OCI-M2 (cell line): ENCODE results near the gene PLAAT5.
A peak's percentile ranks its signal among the peaks of the same experiment; 100 is the strongest.

Experiments used
- DNase-seq: peaks from one replicate; lab custom pipeline; 2025; ENCODE audit not compliant: unreplicated experiment; lab: John Stamatoyannopoulos, UW

The PLAAT5 gene

DNA sequence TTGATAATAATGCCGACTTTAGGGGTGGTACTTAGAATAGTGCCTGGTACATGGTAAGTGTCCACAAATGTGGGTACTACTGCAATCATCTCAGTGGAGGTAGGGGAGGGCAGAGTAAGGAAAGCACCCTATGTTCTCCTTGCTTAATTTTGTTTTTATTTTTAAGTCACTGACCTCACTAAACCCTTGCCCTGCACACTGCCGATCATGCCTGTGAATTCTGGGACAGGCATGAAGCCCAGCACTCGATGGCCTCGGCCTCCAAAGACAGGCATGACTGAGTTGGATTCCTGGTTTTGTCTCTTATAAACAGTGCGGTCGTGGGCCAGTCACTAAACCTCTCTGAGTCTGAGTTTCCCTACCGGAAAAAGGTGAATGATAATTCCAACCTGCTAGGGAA lies 21.8 kb upstream of the PLAAT5 start:
- no peak for DNase-seq

DNA sequence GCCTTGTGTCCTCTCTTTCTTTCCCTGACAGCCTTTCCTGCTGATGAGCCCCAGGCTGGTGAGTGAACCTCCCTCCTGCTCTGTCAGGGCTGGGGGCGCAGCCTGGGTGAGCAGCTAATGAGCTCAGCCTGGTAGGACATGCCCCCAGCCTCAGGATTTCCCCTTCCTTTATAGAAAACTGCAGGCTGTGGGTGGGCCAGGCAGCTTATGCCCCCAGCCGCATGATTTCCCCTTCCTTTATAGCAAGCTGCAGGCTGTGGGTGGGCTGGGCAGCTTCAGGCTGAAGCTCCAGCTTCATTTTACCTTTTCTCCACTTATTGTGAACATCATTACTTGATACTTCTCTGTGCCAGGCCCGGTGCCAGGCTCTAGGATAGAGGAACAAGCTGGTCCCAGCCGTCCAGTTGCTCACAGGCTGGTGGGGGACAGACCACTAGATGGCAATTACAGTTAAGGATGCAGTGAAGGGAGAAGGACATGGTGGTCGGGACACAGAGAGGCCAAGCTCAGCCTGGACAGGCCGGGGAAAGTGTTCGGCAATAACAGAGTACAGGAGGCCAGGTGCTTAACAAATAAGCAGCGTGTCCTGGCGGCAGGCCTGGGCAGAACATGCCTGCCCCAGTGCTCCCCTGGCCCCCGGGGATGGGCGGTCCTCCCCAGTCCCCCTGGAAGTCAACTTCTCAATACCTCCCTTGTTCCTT lies 20.2 kb upstream of the PLAAT5 start:
- no peak for DNase-seq

DNA sequence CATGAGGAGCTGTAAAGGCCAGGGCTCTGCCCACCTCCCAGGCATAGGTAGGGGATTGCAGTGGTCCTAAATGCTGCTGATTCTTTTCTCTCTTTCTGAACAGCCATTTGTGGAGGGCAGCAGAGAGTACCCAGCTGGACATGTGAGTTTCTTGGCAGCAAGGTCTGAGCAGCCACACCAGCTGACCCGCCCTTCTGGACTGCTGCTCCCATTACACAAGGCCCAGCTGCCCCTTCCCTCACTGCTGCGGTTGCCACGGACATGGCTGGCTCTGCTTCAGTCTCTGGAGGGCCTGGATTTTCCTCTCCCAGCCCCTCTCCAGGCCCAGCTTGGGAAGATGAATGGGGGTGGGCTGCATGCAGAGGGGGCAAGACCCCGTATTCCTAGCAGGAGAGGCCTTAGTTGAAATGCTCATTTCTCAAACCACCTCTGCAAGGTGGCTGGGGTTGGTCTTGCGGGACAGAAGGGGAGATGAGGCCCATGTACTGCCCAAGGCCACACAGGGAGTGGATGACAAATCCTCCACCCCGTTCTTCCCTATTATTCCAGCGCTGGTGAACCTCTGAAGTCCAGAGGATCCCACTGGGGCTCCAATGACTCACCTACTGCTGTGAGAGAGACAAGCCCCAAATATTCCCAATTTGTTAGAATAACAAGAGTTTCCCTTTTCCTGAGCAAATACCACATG lies 19.5 kb upstream of the PLAAT5 start:
- no peak for DNase-seq

DNA sequence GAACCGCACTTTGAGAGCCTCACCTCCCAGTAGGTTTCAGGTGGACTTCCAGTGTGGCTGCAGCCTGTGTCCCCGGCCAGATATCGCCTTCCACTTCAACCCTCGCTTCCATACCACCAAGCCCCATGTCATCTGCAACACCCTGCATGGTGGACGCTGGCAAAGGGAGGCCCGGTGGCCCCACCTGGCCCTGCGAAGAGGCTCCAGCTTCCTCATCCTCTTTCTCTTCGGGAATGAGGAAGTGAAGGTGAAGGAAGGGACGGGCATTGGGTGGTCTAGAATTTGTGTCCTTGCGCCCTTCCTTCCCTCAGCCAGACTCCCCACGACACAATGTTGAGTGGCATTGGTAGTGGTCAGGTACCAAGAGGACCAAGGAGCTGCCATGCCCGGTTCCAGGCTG lies 17.8 kb upstream of the PLAAT5 start:
- no peak for DNase-seq

DNA sequence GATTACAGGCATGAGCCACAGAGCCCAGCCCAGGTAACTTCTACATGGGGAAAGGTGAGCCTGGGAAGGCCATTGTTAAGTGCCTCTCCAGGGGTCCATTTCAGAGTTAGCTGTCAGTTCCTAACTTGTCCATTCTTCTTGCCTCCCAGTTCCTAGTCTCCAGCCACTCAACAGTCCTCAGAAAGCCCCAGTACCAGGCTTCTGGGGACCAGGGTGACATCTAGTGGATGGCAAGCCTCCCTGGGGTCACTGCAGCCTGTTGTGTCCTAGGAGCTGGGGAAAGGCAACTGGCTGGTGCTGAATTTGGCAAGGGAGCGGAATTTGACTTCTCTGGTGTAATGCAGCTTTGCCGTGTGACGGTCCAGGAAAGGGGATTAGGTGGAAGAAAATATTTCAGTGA lies 17.0 kb upstream of the PLAAT5 start:
- no peak for DNase-seq

DNA sequence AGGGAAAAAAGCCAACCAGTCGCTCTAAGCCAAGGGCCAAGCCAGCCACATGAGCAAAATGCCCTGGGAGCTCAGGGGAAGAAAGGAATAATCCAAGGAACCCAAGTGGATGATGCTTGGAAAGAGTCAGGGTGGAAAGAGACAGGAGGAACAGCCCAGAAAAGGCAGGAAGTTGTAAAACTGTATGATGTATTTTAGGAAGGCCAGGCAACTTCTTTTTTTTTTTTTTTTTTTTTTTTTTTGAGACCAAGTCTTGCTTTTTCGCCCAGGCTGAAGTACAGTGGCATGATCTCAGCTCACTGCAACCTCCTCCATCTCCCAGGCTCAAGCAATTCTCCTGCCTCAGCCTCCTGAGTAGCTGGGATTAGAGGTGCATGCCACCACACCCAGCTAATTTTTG lies 16.5 kb upstream of the PLAAT5 start:
- DNase-seq = no peak

DNA sequence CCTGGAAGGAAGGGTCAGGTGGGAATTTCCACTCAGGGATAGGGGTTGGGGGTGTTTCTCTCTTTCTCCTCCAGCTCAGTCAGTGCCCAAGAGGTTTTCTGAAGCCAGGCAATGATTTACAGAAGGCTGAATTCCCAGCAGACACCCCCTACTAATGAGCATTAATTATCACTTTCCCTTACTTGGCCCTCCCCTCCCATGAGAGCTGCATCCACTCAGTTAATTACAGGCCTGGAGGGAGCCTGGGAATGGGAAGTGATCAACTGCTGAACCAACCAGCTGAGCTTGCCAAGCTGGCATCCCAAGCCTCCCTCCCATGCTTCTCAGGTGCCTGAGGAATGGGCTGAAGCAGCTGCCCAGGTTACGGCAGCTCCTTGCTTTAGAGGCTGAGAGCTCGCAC lies 15.9 kb upstream of the PLAAT5 start:
- DNase-seq = no peak

DNA sequence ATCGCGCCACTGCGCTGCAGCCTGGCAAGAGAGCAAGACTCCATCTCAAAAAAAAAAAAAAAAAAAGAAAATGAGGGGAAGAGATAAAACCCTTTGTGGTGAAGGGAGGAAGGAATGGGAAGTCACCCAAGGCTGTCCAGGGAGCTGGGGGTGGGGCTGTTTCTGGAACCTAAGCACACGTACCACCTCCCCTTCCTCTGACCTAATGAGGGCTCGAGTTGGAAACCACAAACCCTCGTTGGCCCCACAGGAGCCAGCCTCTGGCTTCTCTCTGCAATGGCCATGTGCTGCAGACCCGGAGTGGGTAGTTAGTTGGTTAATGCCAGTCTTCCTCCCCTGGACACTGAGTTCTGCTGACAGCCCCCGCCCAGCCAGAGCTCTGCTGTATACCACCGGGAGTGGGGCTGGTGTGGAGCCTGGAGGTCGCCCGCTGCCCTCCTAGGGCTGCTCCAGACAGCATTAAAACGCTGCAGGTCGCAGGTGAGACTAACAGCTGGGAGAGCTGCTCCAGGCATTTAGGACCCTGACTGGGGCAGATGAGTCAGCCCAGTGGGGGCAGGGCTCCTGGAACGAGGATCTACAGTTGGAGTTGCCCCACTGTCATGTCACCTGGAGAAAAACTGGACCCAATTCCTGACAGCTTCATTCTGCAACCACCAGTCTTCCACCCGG lies 15.0 kb upstream of the PLAAT5 start, which contains the start of gene LGALS12:
TSS of gene LGALS12 (plus strand) at position 228 of the 672 bp plus-strand sequence. CDS start at position 603, 375 bp downstream.
- peak; percentile 60 for DNase-seq

DNA sequence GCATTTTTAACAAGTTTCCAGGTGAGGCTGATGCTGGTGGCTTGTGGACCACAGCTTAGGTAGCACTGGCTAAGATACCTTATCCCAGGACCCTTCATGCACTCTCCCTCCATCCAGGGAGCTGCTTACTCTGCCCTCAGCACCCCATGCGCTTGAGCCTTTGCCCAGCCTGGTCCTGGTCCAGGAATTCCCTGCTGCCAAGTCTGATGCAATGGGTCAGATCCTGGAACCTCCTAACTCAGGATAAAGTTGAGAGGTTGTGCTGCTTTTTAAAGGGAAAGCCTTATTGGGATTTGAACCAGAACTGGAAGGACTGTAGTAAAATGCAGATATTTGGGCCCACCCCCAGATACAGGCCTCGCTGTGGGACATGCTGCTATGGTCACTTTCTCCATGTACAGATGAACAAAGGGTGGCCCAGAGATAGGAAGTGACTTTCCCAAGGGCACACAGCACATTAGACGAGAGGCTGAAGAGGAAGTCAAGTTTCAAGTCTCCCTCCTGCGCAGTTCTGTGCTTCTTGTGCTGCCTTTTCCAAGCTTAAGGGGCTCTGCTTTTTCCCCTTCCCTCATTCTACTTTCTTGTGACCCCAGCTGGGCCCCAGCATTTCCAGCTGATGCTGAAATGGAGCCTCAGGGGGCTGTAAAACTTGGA lies 14.1 kb upstream of the PLAAT5 start:
- DNase-seq = no peak

DNA sequence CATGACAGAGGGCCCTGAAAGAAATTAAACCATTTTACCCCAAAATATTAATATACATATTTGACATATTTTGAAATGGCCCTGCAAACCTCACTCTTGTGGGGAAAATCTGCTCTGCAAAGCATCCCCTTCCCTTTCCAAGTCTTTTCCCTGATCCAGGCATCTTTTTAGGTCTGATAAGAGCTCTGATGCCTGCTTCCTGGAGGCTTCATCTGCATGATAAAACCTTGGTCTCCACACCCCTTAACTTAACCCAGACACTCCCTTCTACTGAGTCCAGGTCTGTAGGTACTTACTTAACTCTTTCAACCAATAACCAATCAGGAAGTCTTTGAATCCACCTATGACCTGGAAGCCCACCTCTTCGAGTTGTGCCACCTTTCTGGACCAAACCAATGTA lies 13.1 kb upstream of the PLAAT5 start:
- DNase-seq = no peak

DNA sequence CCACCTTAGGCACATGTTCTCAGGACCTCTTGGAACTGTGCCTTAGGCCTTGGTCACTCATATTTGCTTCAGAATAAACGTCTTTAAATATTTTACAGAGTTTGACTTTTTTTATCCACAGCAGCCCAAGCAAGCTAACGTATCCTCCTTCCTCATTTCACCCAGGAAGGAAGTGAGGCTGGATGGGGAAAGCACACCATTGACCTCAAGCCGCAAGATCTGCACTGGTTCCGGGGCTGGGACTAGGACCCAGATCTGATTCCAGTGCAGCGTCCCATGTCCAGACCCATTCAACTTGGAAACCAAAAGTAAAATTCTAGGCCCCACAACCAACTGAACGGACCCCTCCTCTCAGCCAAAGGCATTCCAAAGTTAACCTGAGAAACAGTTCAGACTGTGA lies 12.5 kb upstream of the PLAAT5 start:
- DNase-seq = no peak

DNA sequence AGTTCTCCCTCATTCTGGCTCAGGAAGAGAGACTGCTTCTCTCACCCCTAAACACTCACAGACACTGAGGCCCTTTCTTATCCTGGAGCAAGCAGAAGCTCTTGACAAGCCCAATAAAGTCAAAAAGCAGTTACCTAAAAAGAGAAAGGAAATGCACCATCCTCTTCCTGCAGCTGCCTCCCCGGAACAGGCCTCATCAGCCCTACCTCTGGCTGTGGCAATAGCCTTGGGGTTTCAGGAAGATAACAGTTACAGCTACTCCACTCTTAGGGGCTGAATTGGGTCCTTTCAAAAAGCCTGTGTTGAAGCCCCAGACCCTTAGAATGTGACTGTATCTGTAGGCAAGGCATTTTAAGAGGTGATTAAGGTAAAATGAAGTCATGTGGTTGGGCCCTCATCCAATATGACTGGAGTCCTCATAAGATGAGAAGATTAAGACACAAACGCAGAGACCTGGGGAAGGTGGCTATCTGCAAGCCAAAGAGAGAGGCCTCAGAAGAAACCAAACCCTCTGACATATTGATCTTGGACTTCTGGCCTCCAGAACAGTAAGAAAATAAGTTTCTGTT lies 11.4 kb upstream of the PLAAT5 start:
- DNase-seq = no peak

DNA sequence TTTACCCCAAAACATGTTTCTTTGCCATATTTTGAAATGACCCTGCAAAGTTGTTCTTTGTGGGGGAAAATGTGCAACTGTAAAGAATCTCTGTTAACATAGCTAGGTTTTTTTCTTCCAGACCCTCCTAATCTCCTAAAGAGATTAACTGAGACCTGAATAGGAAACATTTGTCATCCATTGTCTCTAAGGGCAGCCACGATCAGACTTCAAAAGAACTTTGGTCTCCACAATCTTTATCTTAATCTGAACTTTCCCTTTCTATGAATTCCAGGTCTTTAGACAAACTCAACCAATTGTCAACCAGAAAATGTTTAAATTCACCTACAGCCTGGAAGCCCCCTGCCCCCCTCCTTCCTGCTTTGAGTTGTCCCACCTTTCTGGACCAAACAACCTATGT lies 10.3 kb upstream of the PLAAT5 start:
- no peak for DNase-seq

DNA sequence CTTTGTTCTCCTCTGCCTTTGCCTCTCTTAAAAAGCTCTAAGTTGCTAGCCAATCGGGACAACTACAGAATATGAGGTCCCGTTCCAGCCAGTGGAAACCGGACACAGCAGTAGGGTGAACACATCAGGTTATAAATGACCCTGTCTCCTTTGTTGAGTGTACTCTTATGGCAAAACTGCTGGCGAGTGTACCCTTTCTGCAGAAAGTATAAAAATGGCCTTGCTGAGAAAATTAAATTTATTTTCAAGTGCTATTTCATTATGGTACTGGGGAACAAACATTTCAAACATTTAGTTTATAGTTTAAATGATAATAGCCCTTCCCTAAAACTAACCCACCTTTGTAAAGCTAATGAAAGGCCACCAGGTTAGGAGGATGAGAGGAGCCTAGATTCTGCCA lies 8.9 kb upstream of the PLAAT5 start:
- no peak for DNase-seq

DNA sequence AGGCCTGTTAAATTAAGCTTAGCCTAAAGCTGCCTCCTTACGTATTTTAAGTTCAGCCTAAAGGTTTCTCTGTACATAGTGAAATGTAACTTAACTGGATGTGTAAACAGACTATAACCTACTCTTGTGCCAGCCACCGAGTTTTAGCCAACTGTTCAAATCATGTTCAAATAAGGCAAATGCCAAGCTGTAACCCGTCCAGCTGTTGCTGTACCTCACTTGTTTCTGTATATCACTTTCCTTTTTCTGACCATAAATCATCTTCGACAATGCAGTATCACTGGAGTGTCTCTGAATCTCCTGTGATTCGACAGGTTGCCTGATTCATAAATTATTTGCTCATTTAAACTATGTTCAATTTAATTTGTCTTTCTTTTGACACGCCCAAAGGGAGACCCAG lies 4.0 kb upstream of the PLAAT5 start:
- no peak for DNase-seq

DNA sequence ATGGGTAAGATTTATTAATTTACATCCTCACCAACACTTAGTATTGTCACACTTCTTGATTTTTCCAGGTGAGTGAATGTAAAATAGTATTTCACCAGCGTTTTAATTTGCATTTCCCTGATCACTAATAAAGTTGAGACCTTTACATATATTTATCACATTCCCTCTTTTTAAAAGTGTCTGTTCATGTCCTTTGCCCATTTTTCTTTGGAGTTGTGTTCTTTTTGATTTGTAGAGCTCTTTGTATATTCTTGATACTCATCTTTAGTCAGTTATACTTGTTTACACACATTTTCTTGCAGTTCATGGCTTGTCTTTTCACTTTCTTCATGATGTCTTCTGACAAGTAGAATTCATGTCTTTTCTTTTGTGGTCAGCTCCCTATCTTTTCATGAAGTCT lies 2.2 kb upstream of the PLAAT5 start:
- no peak for DNase-seq

DNA sequence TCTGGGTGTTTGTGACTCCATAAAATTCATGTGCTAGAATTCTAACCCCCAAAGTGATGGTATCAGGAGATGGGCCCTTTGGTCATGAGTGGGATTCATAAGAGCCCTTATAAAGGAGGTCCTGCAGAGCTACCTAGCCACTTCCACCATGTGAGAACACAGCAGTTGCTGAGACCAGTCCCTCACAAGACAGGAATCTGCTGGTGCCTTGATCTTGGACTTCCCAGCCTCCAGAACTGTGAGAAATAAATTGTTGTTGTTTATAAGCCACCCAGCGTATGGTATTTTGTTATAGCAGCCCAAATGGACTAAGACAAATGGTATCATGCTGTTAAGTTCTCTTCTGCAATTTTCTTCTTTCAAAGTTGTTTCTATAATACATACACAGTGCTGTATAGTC lies 1.5 kb upstream of the PLAAT5 start:
- DNase-seq = no peak

DNA sequence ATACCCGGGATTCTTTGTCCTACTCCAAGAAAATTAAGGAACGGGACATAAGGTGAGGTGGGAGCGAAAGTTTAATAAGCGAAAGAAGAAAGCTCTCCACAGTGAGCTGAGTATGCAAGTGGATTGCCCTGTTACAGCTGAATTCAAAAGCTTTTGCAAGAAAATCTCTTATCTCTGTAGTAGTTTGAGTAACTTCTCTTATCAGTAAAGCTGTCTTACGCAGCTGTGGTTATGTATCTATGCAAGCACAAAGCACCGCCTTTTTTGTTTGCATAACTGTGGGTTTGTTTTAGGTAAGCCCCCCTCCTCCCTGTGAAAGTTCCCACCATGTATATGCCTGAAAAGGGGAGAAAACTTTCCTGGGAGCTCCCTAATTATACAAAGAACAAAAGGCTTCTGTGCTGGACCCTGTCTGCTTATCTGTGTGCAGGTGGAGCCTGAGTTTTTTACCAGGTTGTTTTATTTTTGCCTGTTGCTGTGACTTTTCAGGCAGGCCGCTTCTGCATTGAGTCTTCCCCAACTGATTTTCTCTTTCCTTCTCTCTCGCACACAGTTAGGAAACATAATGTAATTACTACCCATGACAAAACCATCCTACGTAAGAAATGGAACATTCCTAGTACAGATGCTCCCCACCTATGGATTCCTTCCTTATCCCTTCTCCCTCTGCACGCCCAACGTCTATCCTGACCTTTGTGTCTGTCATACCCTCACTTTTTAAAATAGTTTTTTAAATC lies 837 bp upstream of the PLAAT5 start:
- DNase-seq = no peak

DNA sequence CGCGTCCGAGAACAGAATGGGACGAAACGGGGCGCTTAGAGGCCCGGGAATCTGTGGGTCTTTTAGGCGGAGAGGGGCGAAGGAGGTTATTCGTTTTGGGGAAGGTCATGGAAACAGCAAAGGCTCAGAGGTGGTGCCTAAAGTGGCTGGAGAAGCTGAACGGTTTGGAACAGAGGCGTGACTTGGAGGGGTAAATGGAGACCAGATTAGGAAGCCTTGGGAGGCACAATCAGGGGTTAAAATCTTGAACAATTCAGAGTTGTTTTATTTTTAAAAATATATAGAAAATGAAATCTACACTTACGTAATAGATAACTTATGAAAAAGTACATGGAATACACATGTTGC lies 247 bp upstream of the PLAAT5 start:
- no peak for DNase-seq

DNA sequence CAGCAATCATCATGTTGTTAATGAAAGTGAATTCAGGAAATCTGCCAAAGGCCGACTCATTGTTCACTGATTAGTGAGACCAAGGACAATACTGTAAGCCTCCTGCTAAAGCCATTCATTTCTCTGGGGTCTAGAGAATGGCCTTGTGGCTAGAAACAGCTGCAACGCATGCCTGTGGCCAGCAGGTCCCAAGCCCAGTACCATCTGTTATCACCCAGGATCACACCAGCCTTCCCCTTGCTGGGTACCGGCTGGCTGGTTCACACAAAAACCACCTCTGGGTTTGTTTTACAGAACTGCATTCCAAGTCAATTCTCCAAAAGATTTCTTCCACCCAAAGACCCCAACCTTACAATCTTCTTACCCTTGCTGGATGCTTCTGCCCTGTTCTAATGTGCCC lies 1.1 kb downstream of the PLAAT5 start:
- no peak for DNase-seq

DNA sequence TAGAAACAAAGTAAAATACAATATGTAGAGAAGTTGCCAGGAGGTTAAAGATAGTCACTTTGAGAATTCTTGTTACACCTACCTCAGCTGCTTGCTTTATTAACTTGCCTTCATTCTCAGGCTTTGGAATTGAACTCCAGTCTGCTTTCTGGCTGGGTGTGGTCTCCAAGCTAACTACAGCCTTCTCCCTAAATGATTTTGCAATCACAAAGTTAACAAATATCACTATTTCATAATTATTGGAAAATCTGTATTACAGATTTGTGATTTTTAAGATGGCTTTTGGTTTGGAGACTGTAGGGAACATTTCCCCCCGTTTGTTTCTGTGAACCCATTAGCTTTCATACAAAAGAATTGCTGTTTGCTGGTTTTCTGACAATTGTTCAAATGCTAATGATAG lies 2.2 kb downstream of the PLAAT5 start:
- DNase-seq = no peak
